ENCODE measurements around the gene EPAS1. TPM values are rescaled to one million over a fixed set of nuclear protein-coding genes. Genes with fewer than 3 reads are reported as not detected.

The EPAS1 gene
- total and polyA plus RNA-seq, 7 donors = 39.2 to 123 (median 80.4) TPM

GRCh38 chr2:46320141-46320567, 22.9 kb downstream of the EPAS1 start:
- no peaks in the 10 kb centered on the region for H3K9me3 ChIP-seq
- H3K4me1 ChIP-seq = peaks cover 44% of the 10 kb centered on the region
- DNase-seq = no peak
- no peaks in the 10 kb centered on the region for H3K27me3 ChIP-seq (ENCODE audit: insufficient read depth in 3 of 3, low read length in 2 of 3)
- intact Hi-C loops (cut with DNase I) = no loop called here
- 56 to 64% (median 58%) methylated on average over 8 of the region's 8 CpGs for WGBS, 3 donors
- no peaks in the 10 kb centered on the region for H3K36me3 ChIP-seq (ENCODE audit: insufficient read depth in 1 of 2, low read depth in 1 of 2)
- no peak for ATAC-seq
- no peak overlapping the region for H3K4me3 ChIP-seq
- peak overlapping the region; percentile 10 for H3K27ac ChIP-seq
- TF ChIP-seq CTCF (IDR thresholded peaks at IDR 0.05) = no peak

GRCh38 chr2:46323730-46324129, 26.5 kb downstream of the EPAS1 start:
- Histone ChIP-seq H3K27me3 (ENCODE audit: insufficient read depth in 3 of 3, low read length in 2 of 3) (no peaks in the 10 kb centered on the region), H3K4me1 (peaks cover 30% of the 10 kb centered on the region), H3K36me3 (ENCODE audit: insufficient read depth in 1 of 2, low read depth in 1 of 2) (no peaks in the 10 kb centered on the region), H3K4me3 (no peak overlapping the region), H3K9me3 (no peaks in the 10 kb centered on the region), H3K27ac (no peak overlapping the region)
- 86 to 90% (median 89%) methylated on average over 4 of the region's 4 CpGs for WGBS, 3 donors
- intact Hi-C loops (cut with DNase I) = no loop called here
- no peak for DNase-seq
- no peak for TF ChIP-seq CTCF (IDR thresholded peaks at IDR 0.05)
- no peak for ATAC-seq

GRCh38 chr2:46325182-46325928, 28.1 kb downstream of the EPAS1 start:
- peaks cover 19% of the 10 kb centered on the region for H3K4me1 ChIP-seq
- intact Hi-C loops (cut with DNase I) = no loop called here
- DNase-seq (no peak), ATAC-seq (peak in 2 of 4 donors; percentile 38 to 45)
- WGBS, 3 donors = 79 to 83% (median 82%) methylated on average over 6 of the region's 6 CpGs
- no peaks in the 10 kb centered on the region for H3K9me3 ChIP-seq
- no peaks in the 10 kb centered on the region for H3K36me3 ChIP-seq (ENCODE audit: insufficient read depth in 1 of 2, low read depth in 1 of 2)
- TF ChIP-seq CTCF (IDR thresholded peaks at IDR 0.05) = no peak
- H3K27me3 ChIP-seq (ENCODE audit: insufficient read depth in 3 of 3, low read length in 2 of 3) = no peaks in the 10 kb centered on the region
- no peak overlapping the region for H3K4me3 ChIP-seq
- no peak overlapping the region for H3K27ac ChIP-seq

GRCh38 chr2:46326231-46326980, 29.2 kb downstream of the EPAS1 start:
- Histone ChIP-seq H3K27me3 (ENCODE audit: insufficient read depth in 3 of 3, low read length in 2 of 3) (no peaks in the 10 kb centered on the region), H3K4me3 (no peak overlapping the region), H3K4me1 (peaks cover 24% of the 10 kb centered on the region), H3K36me3 (ENCODE audit: insufficient read depth in 1 of 2, low read depth in 1 of 2) (no peaks in the 10 kb centered on the region), H3K27ac (no peak overlapping the region), H3K9me3 (no peaks in the 10 kb centered on the region)
- TF ChIP-seq CTCF (IDR thresholded peaks at IDR 0.05) = no peak
- WGBS, 3 donors = 69 to 78% (median 70%) methylated on average over 8 of the region's 8 CpGs
- intact Hi-C loops (cut with DNase I) = no loop called here
- ATAC-seq (peak in 1 of 4 donors; percentile 38), DNase-seq (no peak)

All from psoas muscle (tissue), 8 donors.